GM21367 (cell line): ENCODE measurements around the gene NAGS.
"Not testable (repeated sequence)": the region's sequence is repeated elsewhere in the genome, so short reads cannot be mapped to it uniquely, and the experiment has no call there.

Experiments used
- ATAC-seq: cut with Tn5 transposase; IDR thresholded peaks from one replicate; pipeline ENCODE4 v1.9.1; 2021; ENCODE audit not compliant: unreplicated experiment

The NAGS gene

GRCh38 chr17:43983515-43984411, 20.7 kb upstream of the NAGS start:
- ATAC-seq: no peak

- ATAC-seq: no peak
These were observed 19.9 kb upstream of the NAGS start for GRCh38 chr17:43984521-43984920.

- ATAC-seq: no peak
These were observed 18.0 kb upstream of the NAGS start for GRCh38 chr17:43986225-43986981.

- no peak for ATAC-seq
These were observed 17.0 kb upstream of the NAGS start for GRCh38 chr17:43987131-43988021.

GRCh38 chr17:43988301-43988700, 16.1 kb upstream of the NAGS start:
- ATAC-seq: no peak

GRCh38 chr17:43992641-43993040, 11.8 kb upstream of the NAGS start:
- no peak for ATAC-seq

GRCh38 chr17:43994272-43995149, 9.9 kb upstream of the NAGS start:
- ATAC-seq: no peak

GRCh38 chr17:43995150-43995471, 9.3 kb upstream of the NAGS start:
- no peak for ATAC-seq

- not testable (repeated sequence) for ATAC-seq
These were observed 7.2 kb upstream of the NAGS start for GRCh38 chr17:43997180-43997579.

GRCh38 chr17:43998552-43998951, 5.9 kb upstream of the NAGS start:
- no peak for ATAC-seq

- ATAC-seq: no peak
These were observed 5.4 kb upstream of the NAGS start for GRCh38 chr17:43999024-43999423.

GRCh38 chr17:44000141-44000860, 4.1 kb upstream of the NAGS start:
- no peak for ATAC-seq

- no peak for ATAC-seq
These were observed 3.5 kb upstream of the NAGS start for GRCh38 chr17:44000871-44001460.

- no peak for ATAC-seq
These were observed 2.9 kb upstream of the NAGS start for GRCh38 chr17:44001461-44001920.

GRCh38 chr17:44002141-44002848, 2.1 kb upstream of the NAGS start:
- no peak for ATAC-seq

- ATAC-seq: no peak
These were observed 522 bp downstream of the NAGS start for GRCh38 chr17:44004761-44005526.

GRCh38 chr17:44005527-44006271, 1.3 kb downstream of the NAGS start:
- no peak for ATAC-seq
